GM13976 (cell line): ENCODE results near the gene SLC26A5.
"Not testable (repeated sequence)": the region's sequence is repeated elsewhere in the genome, so short reads cannot be mapped to it uniquely, and the experiment has no call there.

Source experiments
- DNase-seq: peaks from one replicate; pipeline ENCODE4 v3.0.0; 2012; ENCODE audit warnings: low spot score
- in situ Hi-C: fragments of 300-500 bp; cut with MboI; formaldehyde crosslinking; loops from one replicate; pipeline ENCODE4 v1.12.0; 2022; ENCODE audit warnings: low sequenced_read_pairs, mixed read lengths, inconsistent platforms; ENCODE audit not compliant: unreplicated experiment
- TF ChIP-seq, protein P1 (sequence below): IDR thresholded peaks from 2 replicates; pipeline ENCODE4 v1.5.1; 2012; ENCODE audit warnings: borderline replicate concordance, mild to moderate bottlenecking; ENCODE audit not compliant: insufficient read depth; ENCODE audit errors: extremely low read depth, missing control alignments, control extremely low read depth

The SLC26A5 gene

DNA sequence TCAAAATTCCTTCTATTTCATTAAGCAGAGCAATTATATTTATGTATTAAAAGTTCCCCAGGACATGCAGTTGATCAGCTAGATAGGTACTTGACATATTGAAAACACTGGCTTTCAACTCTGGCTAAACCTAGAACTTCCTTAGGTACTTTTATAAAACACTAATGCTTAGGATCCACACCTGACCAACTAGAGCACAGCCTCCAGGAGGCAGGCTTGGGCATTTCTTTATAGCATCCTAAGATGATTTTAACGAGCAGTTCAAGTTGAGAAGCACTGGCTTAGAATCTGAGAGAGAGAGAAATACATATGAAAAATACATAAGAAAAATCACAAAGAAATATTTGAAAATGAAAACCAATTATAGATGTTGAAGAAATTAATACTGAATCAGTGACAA, 20.8 kb downstream of the SLC26A5 start:
- no peak for DNase-seq
- TF ChIP-seq, protein P1, sequence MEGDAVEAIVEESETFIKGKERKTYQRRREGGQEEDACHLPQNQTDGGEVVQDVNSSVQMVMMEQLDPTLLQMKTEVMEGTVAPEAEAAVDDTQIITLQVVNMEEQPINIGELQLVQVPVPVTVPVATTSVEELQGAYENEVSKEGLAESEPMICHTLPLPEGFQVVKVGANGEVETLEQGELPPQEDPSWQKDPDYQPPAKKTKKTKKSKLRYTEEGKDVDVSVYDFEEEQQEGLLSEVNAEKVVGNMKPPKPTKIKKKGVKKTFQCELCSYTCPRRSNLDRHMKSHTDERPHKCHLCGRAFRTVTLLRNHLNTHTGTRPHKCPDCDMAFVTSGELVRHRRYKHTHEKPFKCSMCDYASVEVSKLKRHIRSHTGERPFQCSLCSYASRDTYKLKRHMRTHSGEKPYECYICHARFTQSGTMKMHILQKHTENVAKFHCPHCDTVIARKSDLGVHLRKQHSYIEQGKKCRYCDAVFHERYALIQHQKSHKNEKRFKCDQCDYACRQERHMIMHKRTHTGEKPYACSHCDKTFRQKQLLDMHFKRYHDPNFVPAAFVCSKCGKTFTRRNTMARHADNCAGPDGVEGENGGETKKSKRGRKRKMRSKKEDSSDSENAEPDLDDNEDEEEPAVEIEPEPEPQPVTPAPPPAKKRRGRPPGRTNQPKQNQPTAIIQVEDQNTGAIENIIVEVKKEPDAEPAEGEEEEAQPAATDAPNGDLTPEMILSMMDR = no peak
- in situ Hi-C loops = no loop called here

DNA sequence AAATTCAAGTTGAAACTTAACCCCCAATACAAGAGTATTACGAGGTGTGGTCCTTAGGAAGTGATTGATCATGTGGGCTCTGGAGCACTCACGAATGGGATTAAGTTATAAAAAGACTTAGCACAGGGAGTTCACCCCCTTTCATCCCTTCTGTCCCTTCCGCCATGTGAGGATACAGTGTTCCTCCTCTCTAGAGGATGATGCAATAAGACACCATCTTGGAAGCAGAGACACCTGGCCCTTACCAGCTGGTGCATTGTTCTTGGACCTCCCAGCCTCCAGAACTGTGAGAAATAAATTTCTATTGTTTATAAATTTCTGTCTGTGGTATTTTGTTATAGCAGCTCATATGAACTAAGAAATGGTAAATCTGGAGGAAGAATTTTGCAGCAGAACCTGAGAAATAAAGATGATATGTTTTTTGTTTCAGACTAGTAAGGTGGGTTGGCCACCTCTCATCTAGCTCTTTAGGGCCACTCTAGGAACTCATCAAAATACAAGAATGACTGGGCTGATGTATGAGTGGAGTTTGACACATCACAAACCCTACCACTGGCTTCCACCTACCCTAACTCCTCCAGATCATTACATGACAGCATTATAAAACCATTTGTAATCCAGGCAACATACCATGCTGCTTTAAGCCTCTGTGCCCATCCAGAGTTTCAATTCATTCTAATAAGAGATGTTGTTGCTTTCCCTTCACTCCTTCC, 22.4 kb downstream of the SLC26A5 start:
- no peak for DNase-seq
- TF ChIP-seq, protein P1 = no peak
- in situ Hi-C loops = no loop called here

DNA sequence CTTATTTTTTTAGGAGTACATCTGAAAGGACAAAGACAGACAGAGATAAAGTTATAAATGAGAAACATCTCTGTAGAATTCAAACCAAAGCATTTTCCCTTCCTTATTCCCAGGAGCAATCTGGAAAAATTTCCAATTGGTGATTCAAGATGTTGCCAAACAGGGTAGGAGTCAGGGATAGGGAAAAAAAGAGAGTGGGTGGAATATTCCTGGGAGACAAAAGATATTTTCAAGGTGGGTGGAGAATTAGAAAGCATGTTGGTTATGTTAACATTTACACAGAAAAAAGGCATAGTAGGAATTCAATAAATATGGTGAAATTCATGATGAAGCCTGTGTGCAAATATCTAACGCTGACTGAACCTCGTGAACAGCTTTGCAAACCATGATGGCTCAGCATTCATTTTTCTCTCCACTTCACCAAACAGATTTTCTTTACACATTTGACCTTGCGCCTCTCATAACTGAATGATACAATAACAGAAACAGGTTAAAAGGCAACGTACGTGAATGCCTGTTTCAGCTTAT, 25.1 kb downstream of the SLC26A5 start:
- TF ChIP-seq, protein P1 = no peak
- in situ Hi-C loops = no loop called here
- no peak for DNase-seq

DNA sequence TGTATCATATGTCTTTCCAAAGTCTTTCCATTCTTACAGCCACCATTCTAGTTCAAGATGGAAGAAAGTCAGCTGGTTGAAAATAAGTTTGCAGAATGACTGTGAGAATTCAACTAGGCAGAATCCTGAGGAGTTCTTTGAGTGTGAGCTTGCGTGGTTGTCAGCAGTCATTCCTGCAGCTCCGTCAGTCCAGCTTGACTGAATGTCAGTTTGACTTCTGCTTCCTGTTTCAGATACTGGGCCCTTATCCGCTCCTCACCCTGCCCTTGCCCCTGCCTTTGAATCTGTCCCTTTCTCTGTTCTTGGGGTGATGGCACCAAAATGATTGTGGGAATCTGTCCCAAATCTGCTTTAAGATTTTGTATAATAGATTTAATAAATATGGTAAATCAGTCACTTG, 27.8 kb downstream of the SLC26A5 start:
- TF ChIP-seq, protein P1 = no peak
- DNase-seq = no peak
- in situ Hi-C loops = no loop called here

DNA sequence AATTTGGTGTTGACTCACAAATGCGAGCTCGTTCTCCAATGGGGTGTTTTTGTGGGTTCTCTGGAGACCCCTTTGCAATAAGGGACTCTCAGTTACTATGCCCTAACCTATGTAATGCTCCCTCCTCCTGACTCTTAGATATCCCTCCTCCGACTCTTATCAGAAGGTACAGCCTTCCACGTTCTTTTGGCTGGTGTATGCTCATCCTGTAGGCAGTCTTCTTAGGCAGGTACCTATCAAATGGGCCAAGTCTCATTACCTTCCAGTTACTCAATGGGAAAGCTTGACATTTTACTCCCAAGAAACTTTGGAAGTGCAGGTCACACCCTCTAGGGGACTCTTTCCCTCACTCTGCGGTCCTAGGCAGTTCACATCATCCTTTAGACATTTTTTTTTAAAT, 32.6 kb downstream of the SLC26A5 start:
- no peak for DNase-seq
- TF ChIP-seq, protein P1 = no peak
- in situ Hi-C loops = no loop called here

DNA sequence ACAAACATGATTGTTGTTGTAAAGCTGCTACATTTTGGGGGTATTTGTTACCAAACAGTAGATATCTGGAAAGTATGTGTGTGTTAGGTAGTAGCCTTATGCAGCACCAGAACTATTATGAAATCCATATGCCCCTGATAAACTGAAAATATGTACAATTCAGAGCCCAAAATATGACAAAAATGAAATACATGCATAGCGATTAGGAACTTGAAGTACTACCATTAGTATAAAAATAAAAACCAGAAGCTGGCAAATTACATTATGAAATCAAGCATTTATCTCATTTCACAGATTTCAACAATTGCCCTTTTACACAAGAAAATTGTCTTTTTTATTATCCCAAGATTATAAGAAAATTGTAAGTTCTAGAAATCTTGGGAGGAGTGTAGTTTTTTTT, 33.9 kb downstream of the SLC26A5 start:
- TF ChIP-seq, protein P1 = no peak
- in situ Hi-C loops = no loop called here
- no peak for DNase-seq

DNA sequence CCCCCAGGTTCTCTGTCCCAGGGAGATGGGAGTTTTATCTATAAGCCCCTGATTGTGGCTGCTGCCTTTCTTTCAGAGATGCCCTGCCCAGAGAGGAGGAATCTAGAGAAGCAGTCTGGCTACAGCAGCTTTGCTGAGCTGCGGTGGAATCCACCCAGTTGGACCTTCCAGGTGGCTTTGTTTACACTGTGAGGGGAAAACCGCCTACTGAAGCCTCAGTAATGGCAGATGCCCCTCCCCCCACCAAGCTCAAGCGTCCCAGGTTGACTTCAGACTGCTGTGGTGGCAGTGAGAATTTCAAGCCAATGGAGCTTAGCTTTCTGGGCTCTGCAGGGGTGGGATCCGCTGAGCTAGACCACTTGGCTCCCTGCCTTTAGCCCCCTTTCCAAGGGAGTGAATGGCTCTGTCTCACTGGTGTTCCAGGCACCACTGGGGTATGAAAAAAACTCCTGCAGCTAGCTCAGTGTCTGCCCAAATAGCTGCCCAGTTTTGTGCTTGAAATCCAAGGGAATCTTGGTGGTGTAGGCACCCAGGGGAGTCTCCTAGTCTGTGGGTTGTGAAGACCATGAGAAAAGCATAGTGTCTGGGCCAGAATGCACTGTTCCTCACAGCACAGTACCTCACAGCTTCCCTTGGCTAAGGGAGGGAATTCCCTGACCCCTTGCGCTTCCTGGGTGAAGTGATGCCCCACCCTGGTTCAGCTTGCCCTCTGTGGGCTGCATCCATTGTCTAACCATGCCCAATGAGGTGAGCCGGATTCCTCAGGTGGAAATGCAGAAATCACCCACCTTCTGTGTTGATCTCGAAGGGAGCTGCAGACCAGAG, 40.0 kb downstream of the SLC26A5 start:
- in situ Hi-C loops, DNase-seq: not testable (repeated sequence)

DNA sequence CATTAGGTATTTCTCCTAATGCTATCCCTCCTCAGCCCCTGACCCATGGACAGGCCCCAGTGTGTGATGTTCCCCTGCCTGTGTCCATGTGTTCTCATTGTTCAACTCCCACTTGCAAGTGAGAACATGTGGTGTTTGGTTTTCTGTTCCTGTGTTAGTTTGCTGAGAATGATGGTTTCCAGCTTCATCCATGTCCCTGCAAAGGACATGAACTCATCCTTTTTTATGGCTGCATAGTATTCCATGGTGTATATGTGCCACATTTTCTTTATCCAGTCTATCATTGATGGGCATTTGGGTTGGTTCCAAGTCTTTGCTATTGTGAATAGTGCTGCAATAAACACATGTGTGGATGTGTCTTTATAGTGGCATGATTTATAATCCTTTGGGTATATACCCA, 46.3 kb downstream of the SLC26A5 start:
- DNase-seq, in situ Hi-C loops: not testable (repeated sequence)
